Endothelial cell of umbilical vein (primary cell): ENCODE data around the gene SPTSSB. TPM values are rescaled to one million over a fixed set of nuclear protein-coding genes. Genes with fewer than 3 reads are reported as not detected.

Experiments used
- BruUV-seq: library from RNA; stranded (reverse); fragments of 400-500 nt; replicated peaks from 2 replicates; lab custom pipeline; 2021; lab: Mats Ljungman, UMichigan
- CTCF ChIA-PET: fragments of 300-600, 350-600 bp; sonication (Branson Sonifier 250); formaldehyde crosslinking; loops from one replicate; lab custom pipeline; 2021; ENCODE audit warnings: antibody characterized with exemption, inconsistent platforms; lab: Charles Lee
- POLR2A ChIA-PET: fragments of 300-600, 350-600 bp; sonication (Branson Sonifier 250); formaldehyde crosslinking; loops from one replicate; lab custom pipeline; 2021; ENCODE audit warnings: antibody characterized with exemption, inconsistent platforms; lab: Charles Lee
- DNase-seq: peaks from one replicate; pipeline ENCODE4 v3.0.0-alpha.2; 2011; ENCODE audit warnings: low read depth, low spot score
- FAIRE-seq: peaks from 2 replicates; lab custom pipeline; 2011; peaks lifted over from hg19 to GRCh38; lab: Jason Lieb, UNC
- H2AFZ ChIP-seq: 2 replicates; pipeline ENCODE4 v1.6.0; 2012; ENCODE audit warnings: low read depth, low read length, control low read depth, inconsistent platforms
- H3K27ac ChIP-seq: 2 replicates; pipeline ENCODE4 v1.5.1; 2011; ENCODE audit warnings: low read depth, mild to moderate bottlenecking, control low read depth, low read length, moderate library complexity; ENCODE audit not compliant: insufficient read depth
- H3K27me3 ChIP-seq, 2 experiments: 2 replicates each; pipeline versions ENCODE4 v1.6.0 to v1.6.1; 2011; ENCODE audit warnings: low read length in 2 of 2, mixed read lengths in 1 of 2; ENCODE audit not compliant: control insufficient read depth in 2 of 2, insufficient read depth in 2 of 2
- H3K36me3 ChIP-seq, 2 experiments: 2 replicates in 1 of 2; 3 replicates in 1 of 2; pipeline ENCODE4 v1.5.1; 2011; ENCODE audit warnings: low read length in 2 of 2, mild to moderate bottlenecking in 1 of 2, moderate library complexity in 1 of 2; ENCODE audit not compliant: control insufficient read depth in 2 of 2, insufficient read depth in 2 of 2; ENCODE audit errors: extremely low read depth in 1 of 2
- H3K4me1 ChIP-seq: 3 replicates; pipeline ENCODE4 v1.5.1; 2011; ENCODE audit warnings: mild to moderate bottlenecking, low read length; ENCODE audit not compliant: control insufficient read depth, insufficient read depth; ENCODE audit errors: extremely low read depth
- H3K4me2 ChIP-seq: 2 replicates; pipeline ENCODE4 v1.6.1; 2011; ENCODE audit warnings: low read length, control low read depth, mixed read lengths; ENCODE audit not compliant: insufficient read depth
- H3K4me3 ChIP-seq, 3 experiments: fragments of 200-600 bp in 1 of 3; sonication (generic), shearing (Covaris generic) in 1 of 3; replicated peaks in 1 of 3; 2 replicates each; pipeline ENCODE4 v1.5.1; 2011 to 2016; ENCODE audit warnings: control low read depth in 3 of 3, low read length in 3 of 3, mild to moderate bottlenecking in 2 of 3, inconsistent platforms in 1 of 3, low read depth in 1 of 3, moderate library complexity in 1 of 3; ENCODE audit not compliant: insufficient read depth in 1 of 3
- H3K79me2 ChIP-seq: 2 replicates; pipeline ENCODE4 v1.6.0; 2012; ENCODE audit warnings: low read length, inconsistent platforms; ENCODE audit not compliant: control insufficient read depth, insufficient read depth
- H3K9ac ChIP-seq: replicated peaks from 2 replicates; pipeline ENCODE3; 2011; ENCODE audit warnings: low read length, control low read depth; ENCODE audit not compliant: insufficient read depth; ENCODE audit errors: extremely low read depth
- H3K9me1 ChIP-seq: replicated peaks from 3 replicates; pipeline ENCODE4 v1.6.0; 2011; ENCODE audit warnings: mild to moderate bottlenecking, low read length; ENCODE audit not compliant: control insufficient read depth, insufficient read depth; ENCODE audit errors: extremely low read depth
- H3K9me3 ChIP-seq: replicated peaks from 2 replicates; pipeline ENCODE4 v1.5.1; 2012; ENCODE audit warnings: low read length, inconsistent platforms; ENCODE audit not compliant: control insufficient read depth, insufficient read depth
- H4K20me1 ChIP-seq: replicated peaks from 2 replicates; pipeline ENCODE3; 2011; ENCODE audit warnings: mild to moderate bottlenecking, low read length; ENCODE audit not compliant: control insufficient read depth, insufficient read depth; ENCODE audit errors: extremely low read depth
- EZH2 ChIP-seq: IDR thresholded peaks from 2 replicates; pipeline ENCODE4 v1.6.1; 2012; ENCODE audit warnings: borderline replicate concordance, low read depth, mild to moderate bottlenecking, moderate library complexity, low read length, inconsistent platforms; ENCODE audit not compliant: severe bottlenecking
- FOS ChIP-seq: IDR thresholded peaks from 2 replicates; pipeline ENCODE4 v1.6.1; 2011; ENCODE audit warnings: mild to moderate bottlenecking, low read length, moderate library complexity, borderline replicate concordance; ENCODE audit not compliant: insufficient read depth
- GATA2 ChIP-seq: IDR thresholded peaks from 2 replicates; pipeline ENCODE4 v1.7.0; 2011; ENCODE audit warnings: low read depth, mild to moderate bottlenecking, moderate library complexity, mixed read lengths, low read length; ENCODE audit not compliant: insufficient read length, insufficient read depth
- JUN ChIP-seq: IDR thresholded peaks from 2 replicates; pipeline ENCODE4 v1.6.1; 2011; ENCODE audit warnings: borderline replicate concordance, low read depth; ENCODE audit not compliant: insufficient read length, insufficient read depth
- MYC ChIP-seq: IDR thresholded peaks from one replicate; pipeline ENCODE4 v1.6.1; 2011; ENCODE audit warnings: mild to moderate bottlenecking, low read depth, low read length
- POLR2A ChIP-seq: IDR thresholded peaks from 2 replicates; pipeline ENCODE4 v1.6.1; 2012; ENCODE audit warnings: low read depth, mild to moderate bottlenecking, control low read depth, low read length
- POLR2AphosphoS5 ChIP-seq: IDR thresholded peaks from 2 replicates; pipeline ENCODE4 v1.6.1; 2012; ENCODE audit warnings: low read depth, mild to moderate bottlenecking, control low read depth, low read length, moderate library complexity; ENCODE audit not compliant: insufficient read depth
- dilution Hi-C: fragments of 300-500 bp; cut with MboI; formaldehyde crosslinking; loops from one replicate; pipeline ENCODE4 v1.15.0; 2019; ENCODE audit warnings: low sequenced_read_pairs; ENCODE audit not compliant: extremely low pct_ligation_motif_present
- intact Hi-C: fragments of 100-400 bp; cut with micrococcal nuclease; formaldehyde crosslinking; loops from one replicate; pipeline ENCODE4 v1.10.0; 2022
- polyA plus RNA-seq, 4 experiments: library from polyadenylated mRNA; depleted of rRNA in 3 of 4; stranded (reverse) in 3 of 4; unstranded in 1 of 4; fragments of >200 nt; gene quantifications; 2 replicates each; pipeline versions ENCODE4 v1.2.1 to v1.2.3, GENCODE V29; 2011 to 2012; ENCODE audit warnings: missing spikeins in 1 of 4
- total RNA-seq: library from RNA; stranded (reverse); gene quantifications from 2 replicates; pipeline ENCODE4 v1.2.3, GENCODE V29; 2021
- TF ChIP-seq, protein P1 (sequence below), 2 donors: IDR thresholded peaks; 1 replicate in 1 of 2; 2 replicates in 1 of 2; pipeline ENCODE4 v1.5.1; 2011; ENCODE audit warnings: low read length in 2 of 2, mild to moderate bottlenecking in 2 of 2, moderate library complexity in 2 of 2, control low read depth in 1 of 2, inconsistent platforms in 1 of 2, low read depth in 1 of 2; ENCODE audit not compliant: insufficient read depth in 1 of 2; ENCODE audit errors: extremely low read depth in 1 of 2
- TF ChIP-seq, protein P2 (sequence below): IDR thresholded peaks from 2 replicates; pipeline ENCODE4 v1.6.1; 2011; ENCODE audit not compliant: insufficient read depth, insufficient read length

SPTSSB gene
- total and polyA plus RNA-seq, 2 donors (not counting 3 experiments of a cell fraction or from before 2014, with no cell fraction given) = not detected

DNA sequence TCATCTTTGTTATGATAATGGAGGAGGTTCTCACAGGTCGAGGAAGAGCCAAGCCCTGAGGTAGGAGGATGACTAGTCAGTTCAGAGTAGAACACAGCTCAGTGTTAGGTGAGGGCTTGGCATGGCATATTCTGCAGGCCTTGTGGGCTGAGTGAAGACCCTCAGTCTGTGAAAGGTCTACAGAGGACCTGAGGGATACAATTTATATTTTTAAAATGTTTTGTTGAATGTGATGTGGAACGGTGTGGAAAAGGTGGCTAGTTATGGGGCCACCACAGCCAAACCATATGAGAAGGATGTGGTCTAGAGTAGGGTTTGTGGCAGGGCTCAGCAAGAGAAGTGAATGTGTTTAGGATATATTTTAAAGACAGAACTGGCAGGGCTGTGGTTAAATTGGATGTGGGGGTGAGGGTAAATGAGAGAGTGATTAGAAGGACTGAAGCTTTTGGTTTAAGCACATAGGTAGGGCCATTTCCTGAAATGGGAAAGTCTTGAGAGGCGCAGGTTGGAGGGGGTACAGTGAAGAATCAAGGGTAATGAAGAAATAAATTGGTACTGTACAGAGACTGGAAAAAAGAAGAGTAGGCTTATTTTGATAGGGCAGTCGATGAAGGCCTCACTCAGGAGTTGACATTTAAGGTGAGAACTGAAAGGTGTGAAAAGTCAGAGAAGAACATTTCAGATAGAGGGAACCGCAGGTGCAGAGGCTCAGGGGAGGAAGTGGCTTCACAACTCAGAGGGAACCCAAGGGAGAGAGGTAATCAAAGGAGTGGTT, 60.5 kb downstream of the SPTSSB start:
- TF ChIP-seq POLR2AphosphoS5 (no peak), MYC (no peak), POLR2A (no peak), FOS (no peak), GATA2 (no peak), EZH2 (no peak), JUN (no peak)
- TF ChIP-seq, protein P1, sequence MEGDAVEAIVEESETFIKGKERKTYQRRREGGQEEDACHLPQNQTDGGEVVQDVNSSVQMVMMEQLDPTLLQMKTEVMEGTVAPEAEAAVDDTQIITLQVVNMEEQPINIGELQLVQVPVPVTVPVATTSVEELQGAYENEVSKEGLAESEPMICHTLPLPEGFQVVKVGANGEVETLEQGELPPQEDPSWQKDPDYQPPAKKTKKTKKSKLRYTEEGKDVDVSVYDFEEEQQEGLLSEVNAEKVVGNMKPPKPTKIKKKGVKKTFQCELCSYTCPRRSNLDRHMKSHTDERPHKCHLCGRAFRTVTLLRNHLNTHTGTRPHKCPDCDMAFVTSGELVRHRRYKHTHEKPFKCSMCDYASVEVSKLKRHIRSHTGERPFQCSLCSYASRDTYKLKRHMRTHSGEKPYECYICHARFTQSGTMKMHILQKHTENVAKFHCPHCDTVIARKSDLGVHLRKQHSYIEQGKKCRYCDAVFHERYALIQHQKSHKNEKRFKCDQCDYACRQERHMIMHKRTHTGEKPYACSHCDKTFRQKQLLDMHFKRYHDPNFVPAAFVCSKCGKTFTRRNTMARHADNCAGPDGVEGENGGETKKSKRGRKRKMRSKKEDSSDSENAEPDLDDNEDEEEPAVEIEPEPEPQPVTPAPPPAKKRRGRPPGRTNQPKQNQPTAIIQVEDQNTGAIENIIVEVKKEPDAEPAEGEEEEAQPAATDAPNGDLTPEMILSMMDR (IDR thresholded peaks at IDR 0.05; ENCODE audit: extremely low read depth in 1 of 2, insufficient read depth in 1 of 2, low read depth in 1 of 2, low read length in 2 of 2) = no peak
- TF ChIP-seq, protein P2, sequence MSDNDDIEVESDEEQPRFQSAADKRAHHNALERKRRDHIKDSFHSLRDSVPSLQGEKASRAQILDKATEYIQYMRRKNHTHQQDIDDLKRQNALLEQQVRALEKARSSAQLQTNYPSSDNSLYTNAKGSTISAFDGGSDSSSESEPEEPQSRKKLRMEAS = no peak
- dilution Hi-C loops = no loop called here
- FAIRE-seq (no peak), DNase-seq (no peak)
- no peak overlapping the region for H3K9ac ChIP-seq
- no peak overlapping the region for H3K27ac ChIP-seq
- peaks cover 11% of the 10 kb centered on the region for H3K4me1 ChIP-seq
- no peak overlapping the region for H2AFZ ChIP-seq
- H3K27me3 ChIP-seq = no peaks in the 10 kb centered on the region
- no peaks in the 10 kb centered on the region for H3K9me3 ChIP-seq
- no peaks in the 10 kb centered on the region for H4K20me1 ChIP-seq
- ChIA-PET POLR2A (no interaction called here), CTCF (no interaction called here)
- no peak overlapping the region for H3K4me3 ChIP-seq
- no peaks in the 10 kb centered on the region for H3K9me1 ChIP-seq
- no peaks in the 10 kb centered on the region for H3K36me3 ChIP-seq
- H3K79me2 ChIP-seq = no peaks in the 10 kb centered on the region
- intact Hi-C loops = no loop called here
- H3K4me2 ChIP-seq = no peak overlapping the region
- no TSS peak for BruUV-seq
